Gastrocnemius medialis (tissue), 4 donors: ENCODE data around the gene TRIM63.

Experiments used
- POLR2A ChIP-seq, 2 donors: fragments of 450-650 bp; IDR thresholded peaks; one replicate each; pipeline ENCODE4 v1.6.1; 2017; ENCODE audit warnings: antibody characterized with exemption in 2 of 2, mild to moderate bottlenecking in 2 of 2, moderate library complexity in 2 of 2
- TF ChIP-seq, protein P1 (sequence below), 5 experiments: fragments of 450-650 bp in 3 of 5; fragments of 200-600 bp in 2 of 5; sonication (generic) in 2 of 5; IDR thresholded peaks in 4 of 5; conservative IDR thresholded peaks in 1 of 5; 1 replicate in 4 of 5; 2 replicates in 1 of 5; pipeline ENCODE4 v1.5.1; 2016 to 2019; ENCODE audit warnings: antibody characterized with exemption in 5 of 5, mild to moderate bottlenecking in 3 of 5, moderate library complexity in 3 of 5

DNA sequence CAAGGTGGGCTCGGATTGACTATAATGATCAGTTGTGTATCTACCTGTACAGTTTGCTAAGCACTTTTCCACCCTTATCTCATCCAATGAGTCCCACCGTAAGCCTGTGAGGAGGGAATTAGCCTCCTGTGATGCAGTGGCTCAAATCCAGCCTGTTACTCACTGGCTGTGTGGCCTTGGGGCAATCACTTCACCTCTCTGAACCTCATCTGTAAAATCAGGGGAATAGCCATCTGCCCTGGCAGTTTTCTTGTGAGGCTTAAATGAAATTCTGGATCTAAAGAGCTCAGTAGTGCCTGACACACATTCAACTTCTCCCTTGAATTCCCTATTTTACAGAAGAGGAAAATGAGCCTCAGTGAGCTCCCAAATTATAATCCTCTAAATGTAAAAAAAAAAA is 53.3 kb downstream of the TRIM63 start:
- TF ChIP-seq, protein P1, sequence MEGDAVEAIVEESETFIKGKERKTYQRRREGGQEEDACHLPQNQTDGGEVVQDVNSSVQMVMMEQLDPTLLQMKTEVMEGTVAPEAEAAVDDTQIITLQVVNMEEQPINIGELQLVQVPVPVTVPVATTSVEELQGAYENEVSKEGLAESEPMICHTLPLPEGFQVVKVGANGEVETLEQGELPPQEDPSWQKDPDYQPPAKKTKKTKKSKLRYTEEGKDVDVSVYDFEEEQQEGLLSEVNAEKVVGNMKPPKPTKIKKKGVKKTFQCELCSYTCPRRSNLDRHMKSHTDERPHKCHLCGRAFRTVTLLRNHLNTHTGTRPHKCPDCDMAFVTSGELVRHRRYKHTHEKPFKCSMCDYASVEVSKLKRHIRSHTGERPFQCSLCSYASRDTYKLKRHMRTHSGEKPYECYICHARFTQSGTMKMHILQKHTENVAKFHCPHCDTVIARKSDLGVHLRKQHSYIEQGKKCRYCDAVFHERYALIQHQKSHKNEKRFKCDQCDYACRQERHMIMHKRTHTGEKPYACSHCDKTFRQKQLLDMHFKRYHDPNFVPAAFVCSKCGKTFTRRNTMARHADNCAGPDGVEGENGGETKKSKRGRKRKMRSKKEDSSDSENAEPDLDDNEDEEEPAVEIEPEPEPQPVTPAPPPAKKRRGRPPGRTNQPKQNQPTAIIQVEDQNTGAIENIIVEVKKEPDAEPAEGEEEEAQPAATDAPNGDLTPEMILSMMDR (IDR thresholded peaks at IDR 0.05 in 4 of 5, conservative IDR thresholded peaks at IDR 0.05 in 1 of 5): no peak
- no peak for TF ChIP-seq POLR2A (IDR thresholded peaks at IDR 0.05)
